ENCODE data around the gene KCNN2. TPM values are rescaled to one million over a fixed set of nuclear protein-coding genes. Genes with fewer than 3 reads are reported as not detected.

The KCNN2 gene
- total and polyA plus RNA-seq, 2 donors (not counting 3 experiments of a cell fraction or from before 2014, with no cell fraction given) = 0.32 to 1.9 TPM

GRCh38 chr5:114415760-114416159, 53.9 kb downstream of the KCNN2 start:
- Histone ChIP-seq H3K4me3 (replicated peaks in 1 of 3; ENCODE audit: insufficient read depth in 1 of 3, low read depth in 1 of 3, low read length in 3 of 3) (no peak overlapping the region), H3K27ac (ENCODE audit: insufficient read depth, low read depth, low read length) (no peak overlapping the region), H2AFZ (ENCODE audit: low read depth, low read length) (no peak overlapping the region), H4K20me1 (replicated peaks; ENCODE audit: control insufficient read depth, extremely low read depth, insufficient read depth, low read length) (no peaks in the 10 kb centered on the region), H3K79me2 (ENCODE audit: control insufficient read depth, insufficient read depth, low read length) (no peaks in the 10 kb centered on the region), H3K27me3 (ENCODE audit: control insufficient read depth in 2 of 2, insufficient read depth in 2 of 2, low read length in 2 of 2) (peaks cover 0 to 2% of the 10 kb centered on the region in 2 experiments), H3K36me3 (ENCODE audit: control insufficient read depth in 2 of 2, extremely low read depth in 1 of 2, insufficient read depth in 2 of 2, low read length in 2 of 2) (no peaks in the 10 kb centered on the region), H3K4me2 (ENCODE audit: insufficient read depth, low read length) (no peak overlapping the region), H3K4me1 (ENCODE audit: control insufficient read depth, extremely low read depth, insufficient read depth, low read length) (no peaks in the 10 kb centered on the region), H3K9me1 (replicated peaks; ENCODE audit: control insufficient read depth, extremely low read depth, insufficient read depth, low read length) (no peaks in the 10 kb centered on the region), H3K9me3 (replicated peaks; ENCODE audit: control insufficient read depth, insufficient read depth, low read length) (no peaks in the 10 kb centered on the region), H3K9ac (replicated peaks; ENCODE audit: extremely low read depth, insufficient read depth, low read length) (no peak overlapping the region)
- CTCF ChIA-PET = no interaction called here
- DNase-seq (ENCODE audit: low read depth, low spot score) (no peak), FAIRE-seq (no peak)
- intact Hi-C loops (cut with micrococcal nuclease) (no loop called here), dilution Hi-C loops (cut with MboI; ENCODE audit: extremely low pct_ligation_motif_present, low sequenced_read_pairs) (no loop called here)
- no TSS peak for BruUV-seq (replicated peaks)
- POLR2A ChIA-PET = no interaction called here
- no peak for TF ChIP-seq GATA2 (IDR thresholded peaks at IDR 0.05; ENCODE audit: insufficient read depth, insufficient read length, low read depth, low read length)
- no peak for TF ChIP-seq JUN (IDR thresholded peaks at IDR 0.05; ENCODE audit: borderline replicate concordance, insufficient read depth, insufficient read length, low read depth)
- no peak for TF ChIP-seq MYC (IDR thresholded peaks at IDR 0.05; ENCODE audit: low read depth, low read length)
- TF ChIP-seq POLR2AphosphoS5 (IDR thresholded peaks at IDR 0.05; ENCODE audit: insufficient read depth, low read depth, low read length) = no peak
- TF ChIP-seq CTCF (IDR thresholded peaks at IDR 0.05; ENCODE audit: extremely low read depth in 1 of 2, insufficient read depth in 1 of 2, low read depth in 1 of 2, low read length in 2 of 2) = no peak
- TF ChIP-seq FOS (IDR thresholded peaks at IDR 0.05; ENCODE audit: borderline replicate concordance, insufficient read depth, low read length) = no peak
- TF ChIP-seq POLR2A (IDR thresholded peaks at IDR 0.05; ENCODE audit: low read depth, low read length) = no peak
- no peak for TF ChIP-seq MAX (IDR thresholded peaks at IDR 0.05; ENCODE audit: insufficient read depth, insufficient read length)
- no peak for TF ChIP-seq EZH2 (IDR thresholded peaks at IDR 0.05; ENCODE audit: borderline replicate concordance, low read depth, low read length, severe bottlenecking)

Data from endothelial cell of umbilical vein (primary cell).